Caco-2 (cell line): ENCODE data around the gene PLCXD3. TPM values are rescaled to one million over a fixed set of nuclear protein-coding genes. Genes with fewer than 3 reads are reported as not detected.

Experiments
- BruUV-seq: library from RNA; stranded (reverse); fragments of 400-500 nt; replicated peaks from 2 replicates; lab custom pipeline; 2021; lab: Mats Ljungman, UMichigan
- CTCF ChIA-PET: fragments of 300-600 bp; sonication (Branson Sonifier 250); formaldehyde crosslinking; loops from one replicate; lab custom pipeline; 2022; ENCODE audit warnings: antibody characterized with exemption; lab: Charles Lee
- POLR2A ChIA-PET: fragments of 300-600 bp; sonication (Branson Sonifier 250); formaldehyde crosslinking; loops from one replicate; lab custom pipeline; 2022; ENCODE audit warnings: antibody characterized with exemption; lab: Charles Lee
- DNase-seq, 2 experiments: peaks; one replicate each; pipeline versions ENCODE4 v3.0.0 to v3.0.0-alpha.2; 2020 to 2022
- H3K27me3 ChIP-seq: replicated peaks from 2 replicates; pipeline ENCODE4 v1.6.0; 2011; ENCODE audit warnings: low read length; ENCODE audit not compliant: control insufficient read depth, insufficient read depth
- H3K36me3 ChIP-seq: 2 replicates; pipeline ENCODE4 v1.5.1; 2011; ENCODE audit warnings: low read length; ENCODE audit not compliant: control insufficient read depth, insufficient read depth
- H3K4me1 ChIP-seq: fragments of 250-450 bp; sonication (Bioruptor Pico); 2 replicates; pipeline ENCODE4 v1.5.1; 2020; ENCODE audit warnings: mild to moderate bottlenecking
- H3K4me3 ChIP-seq: 2 replicates; pipeline ENCODE4 v1.5.1; 2011; ENCODE audit warnings: low read depth, mild to moderate bottlenecking, control low read depth, low read length
- H3K9me3 ChIP-seq: fragments of 250-450 bp; sonication (Bioruptor Pico); 2 replicates; pipeline ENCODE4 v1.5.1; 2020; ENCODE audit warnings: mild to moderate bottlenecking, moderate library complexity
- H3K27ac Mint-ChIP-seq: one replicate; pipeline ENCODE4 v1.8.0; 2022; ENCODE audit warnings: mixed read lengths; ENCODE audit not compliant: unreplicated experiment
- H3K27me3 Mint-ChIP-seq: one replicate; pipeline ENCODE4 v1.8.0; 2022; ENCODE audit warnings: mixed read lengths; ENCODE audit not compliant: insufficient read depth, unreplicated experiment
- H3K36me3 Mint-ChIP-seq: one replicate; pipeline ENCODE4 v1.8.0; 2022; ENCODE audit warnings: mild to moderate bottlenecking, mixed read lengths; ENCODE audit not compliant: insufficient read depth, unreplicated experiment
- H3K4me1 Mint-ChIP-seq: one replicate; pipeline ENCODE4 v1.8.0; 2022; ENCODE audit warnings: low read depth, mixed read lengths; ENCODE audit not compliant: unreplicated experiment
- H3K4me3 Mint-ChIP-seq: one replicate; pipeline ENCODE4 v1.8.0; 2022; ENCODE audit warnings: mild to moderate bottlenecking, moderate library complexity, mixed read lengths; ENCODE audit not compliant: unreplicated experiment
- H3K9me3 Mint-ChIP-seq: one replicate; pipeline ENCODE4 v1.8.0; 2022; ENCODE audit warnings: mixed read lengths; ENCODE audit not compliant: unreplicated experiment
- intact Hi-C: fragments of 100-400 bp; cut with micrococcal nuclease; formaldehyde crosslinking; loops from one replicate; pipeline ENCODE4 v1.10.0; 2022; ENCODE audit not compliant: unreplicated experiment
- total RNA-seq: library from RNA; stranded (reverse); gene quantifications from 2 replicates; pipeline ENCODE4 v1.2.3, GENCODE V29; 2022
- TF ChIP-seq, protein P1 (sequence below), 2 experiments: fragments of 200-600 bp in 1 of 2; IDR thresholded peaks; 1 replicate in 1 of 2; 2 replicates in 1 of 2; pipeline versions ENCODE4 v1.5.1 to v1.8.0; 2011 to 2022; ENCODE audit warnings: antibody characterized with exemption in 1 of 2, control low read depth in 1 of 2, inconsistent platforms in 1 of 2, low read depth in 1 of 2, low read length in 1 of 2, mild to moderate bottlenecking in 1 of 2, moderate library complexity in 1 of 2; ENCODE audit not compliant: insufficient read depth in 1 of 2, severe bottlenecking in 1 of 2, unreplicated experiment in 1 of 2

PLCXD3 gene
- total RNA-seq, 1 experiment from 2014 or later, result 0.20 TPM

DNA sequence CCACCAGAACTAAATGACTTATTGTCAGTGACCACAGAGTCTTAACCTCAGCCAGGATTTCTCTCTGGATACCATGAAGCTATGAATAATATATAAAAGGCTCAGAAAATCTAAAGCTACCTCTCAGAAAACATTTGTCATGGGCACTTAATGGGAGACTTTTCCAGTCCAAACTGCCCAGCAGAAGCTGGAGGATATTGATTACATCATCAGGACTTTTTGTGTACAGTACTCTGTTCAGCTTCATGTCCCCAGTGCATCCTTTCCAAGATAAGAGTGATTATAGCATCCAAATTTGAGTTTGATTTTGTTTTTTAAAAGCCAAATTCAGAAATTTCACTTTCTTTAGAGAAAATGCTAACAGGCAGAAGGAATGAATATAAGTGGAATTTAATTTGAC, 173.2 kb downstream of the PLCXD3 start:
- Mint-ChIP-seq H3K27me3 (no peaks in the 10 kb centered on the region), H3K9me3 (no peaks in the 10 kb centered on the region), H3K27ac (no peak overlapping the region), H3K4me3 (no peak overlapping the region), H3K36me3 (no peaks in the 10 kb centered on the region), H3K4me1 (no peaks in the 10 kb centered on the region)
- Histone ChIP-seq H3K27me3 (no peaks in the 10 kb centered on the region), H3K36me3 (no peaks in the 10 kb centered on the region), H3K9me3 (no peaks in the 10 kb centered on the region), H3K4me1 (no peaks in the 10 kb centered on the region), H3K4me3 (no peak overlapping the region)
- CTCF ChIA-PET, result no interaction called here
- intact Hi-C loops, result loop anchor here (5.0 kb wide), 2 partner anchors 65 to 435 kb away; no protein-coding TSS in a partner anchor
- TF ChIP-seq, protein P1, sequence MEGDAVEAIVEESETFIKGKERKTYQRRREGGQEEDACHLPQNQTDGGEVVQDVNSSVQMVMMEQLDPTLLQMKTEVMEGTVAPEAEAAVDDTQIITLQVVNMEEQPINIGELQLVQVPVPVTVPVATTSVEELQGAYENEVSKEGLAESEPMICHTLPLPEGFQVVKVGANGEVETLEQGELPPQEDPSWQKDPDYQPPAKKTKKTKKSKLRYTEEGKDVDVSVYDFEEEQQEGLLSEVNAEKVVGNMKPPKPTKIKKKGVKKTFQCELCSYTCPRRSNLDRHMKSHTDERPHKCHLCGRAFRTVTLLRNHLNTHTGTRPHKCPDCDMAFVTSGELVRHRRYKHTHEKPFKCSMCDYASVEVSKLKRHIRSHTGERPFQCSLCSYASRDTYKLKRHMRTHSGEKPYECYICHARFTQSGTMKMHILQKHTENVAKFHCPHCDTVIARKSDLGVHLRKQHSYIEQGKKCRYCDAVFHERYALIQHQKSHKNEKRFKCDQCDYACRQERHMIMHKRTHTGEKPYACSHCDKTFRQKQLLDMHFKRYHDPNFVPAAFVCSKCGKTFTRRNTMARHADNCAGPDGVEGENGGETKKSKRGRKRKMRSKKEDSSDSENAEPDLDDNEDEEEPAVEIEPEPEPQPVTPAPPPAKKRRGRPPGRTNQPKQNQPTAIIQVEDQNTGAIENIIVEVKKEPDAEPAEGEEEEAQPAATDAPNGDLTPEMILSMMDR (IDR thresholded peaks at IDR 0.05; ENCODE audit: insufficient read depth in 1 of 2, low read depth in 1 of 2, low read length in 1 of 2, severe bottlenecking in 1 of 2, unreplicated experiment in 1 of 2), result no peak
- no peak for DNase-seq
- BruUV-seq, result no TSS peak
- POLR2A ChIA-PET, result no interaction called here

DNA sequence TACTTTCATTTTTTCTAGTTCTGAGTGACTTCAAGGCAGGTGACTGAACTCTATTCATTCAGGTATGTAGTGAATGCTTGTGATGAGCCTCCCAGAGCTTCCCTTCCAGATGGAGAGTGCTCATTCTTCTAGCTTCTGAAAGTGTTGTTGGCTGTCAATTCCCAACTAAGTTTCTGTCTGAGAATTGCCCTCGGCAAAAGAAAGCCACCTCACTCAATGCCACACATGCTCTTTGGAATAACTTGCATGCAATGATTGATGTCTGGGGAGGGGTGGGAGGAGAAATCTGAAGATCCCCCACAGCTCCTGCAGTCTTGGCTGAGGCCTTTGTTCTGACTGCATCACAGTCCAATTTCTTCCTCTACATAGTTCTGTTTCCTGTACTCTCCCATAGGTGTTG, 173.9 kb downstream of the PLCXD3 start:
- Mint-ChIP-seq H3K27ac (no peak overlapping the region), H3K4me1 (no peaks in the 10 kb centered on the region), H3K4me3 (no peak overlapping the region), H3K36me3 (no peaks in the 10 kb centered on the region), H3K9me3 (no peaks in the 10 kb centered on the region), H3K27me3 (no peaks in the 10 kb centered on the region)
- no peaks in the 10 kb centered on the region for H3K36me3 ChIP-seq
- no peaks in the 10 kb centered on the region for H3K9me3 ChIP-seq
- intact Hi-C loops, result loop anchor here (5.0 kb wide), 2 partner anchors 64 to 434 kb away; no protein-coding TSS in a partner anchor
- H3K27me3 ChIP-seq, result no peaks in the 10 kb centered on the region
- H3K4me3 ChIP-seq, result no peak overlapping the region
- ChIA-PET CTCF (no interaction called here), POLR2A (no interaction called here)
- H3K4me1 ChIP-seq, result no peaks in the 10 kb centered on the region
- no peak for DNase-seq
- BruUV-seq, result no TSS peak
- TF ChIP-seq, protein P1 (IDR thresholded peaks at IDR 0.05; ENCODE audit: insufficient read depth in 1 of 2, low read depth in 1 of 2, low read length in 1 of 2, severe bottlenecking in 1 of 2, unreplicated experiment in 1 of 2), result no peak

DNA sequence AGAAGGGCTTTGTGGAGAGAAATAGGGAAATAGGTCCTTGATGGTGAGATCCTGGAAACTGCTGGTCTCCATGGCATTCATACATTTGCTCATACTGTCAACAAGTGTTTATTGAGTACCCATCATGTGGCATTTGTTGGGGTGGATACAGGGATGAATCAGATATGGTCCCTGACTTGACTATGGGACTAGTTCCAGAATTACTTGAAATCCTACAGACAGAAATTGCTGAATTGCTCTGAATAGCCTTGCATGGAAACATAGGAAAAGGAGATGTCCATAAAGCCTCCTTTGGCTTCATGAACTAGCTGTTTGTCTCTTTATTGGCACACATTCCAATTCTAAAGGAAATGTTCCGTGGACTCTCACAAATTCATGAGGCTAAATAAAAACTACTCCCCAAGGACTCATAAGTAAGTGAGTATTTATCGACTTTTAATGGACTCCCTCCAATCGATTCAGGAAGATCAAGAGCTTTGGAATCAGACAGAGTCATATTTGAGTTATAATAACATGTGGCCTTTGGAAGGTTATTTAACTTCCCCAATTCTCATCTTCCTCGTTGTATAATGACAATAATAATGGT, 174.7 kb downstream of the PLCXD3 start:
- no peak overlapping the region for H3K27ac Mint-ChIP-seq
- no peak for DNase-seq
- H3K36me3 ChIP-seq, result no peaks in the 10 kb centered on the region
- no peaks in the 10 kb centered on the region for H3K27me3 ChIP-seq
- intact Hi-C loops, result loop anchor here (5.0 kb wide), 2 partner anchors 63 to 433 kb away; no protein-coding TSS in a partner anchor
- no peaks in the 10 kb centered on the region for H3K27me3 Mint-ChIP-seq
- ChIA-PET CTCF (no interaction called here), POLR2A (no interaction called here)
- no peak overlapping the region for H3K4me3 ChIP-seq
- TF ChIP-seq, protein P1 (IDR thresholded peaks at IDR 0.05; ENCODE audit: insufficient read depth in 1 of 2, low read depth in 1 of 2, low read length in 1 of 2, severe bottlenecking in 1 of 2, unreplicated experiment in 1 of 2), result no peak
- no peak overlapping the region for H3K4me3 Mint-ChIP-seq
- no peaks in the 10 kb centered on the region for H3K9me3 Mint-ChIP-seq
- H3K36me3 Mint-ChIP-seq, result no peaks in the 10 kb centered on the region
- no TSS peak for BruUV-seq
- H3K9me3 ChIP-seq, result no peaks in the 10 kb centered on the region
- no peaks in the 10 kb centered on the region for H3K4me1 Mint-ChIP-seq
- H3K4me1 ChIP-seq, result no peaks in the 10 kb centered on the region
